Dermis microvascular lymphatic vessel endothelial cell (primary cell): ENCODE data around the gene PCDHB1. TPM values are rescaled to one million over a fixed set of nuclear protein-coding genes. Genes with fewer than 3 reads are reported as not detected.

Experiments
- DNase-seq, 2 donors: peaks; one replicate each; pipeline versions ENCODE4 v3.0.0 to v3.0.0-alpha.2; 2010; ENCODE audit warnings: low read depth in 2 of 2
- total RNA-seq: library from RNA; depleted of rRNA; stranded (reverse); fragments of >200 nt; gene quantifications from 2 replicates; pipeline ENCODE4 v1.2.1, GENCODE V29; 2014

PCDHB1 gene, protein sequence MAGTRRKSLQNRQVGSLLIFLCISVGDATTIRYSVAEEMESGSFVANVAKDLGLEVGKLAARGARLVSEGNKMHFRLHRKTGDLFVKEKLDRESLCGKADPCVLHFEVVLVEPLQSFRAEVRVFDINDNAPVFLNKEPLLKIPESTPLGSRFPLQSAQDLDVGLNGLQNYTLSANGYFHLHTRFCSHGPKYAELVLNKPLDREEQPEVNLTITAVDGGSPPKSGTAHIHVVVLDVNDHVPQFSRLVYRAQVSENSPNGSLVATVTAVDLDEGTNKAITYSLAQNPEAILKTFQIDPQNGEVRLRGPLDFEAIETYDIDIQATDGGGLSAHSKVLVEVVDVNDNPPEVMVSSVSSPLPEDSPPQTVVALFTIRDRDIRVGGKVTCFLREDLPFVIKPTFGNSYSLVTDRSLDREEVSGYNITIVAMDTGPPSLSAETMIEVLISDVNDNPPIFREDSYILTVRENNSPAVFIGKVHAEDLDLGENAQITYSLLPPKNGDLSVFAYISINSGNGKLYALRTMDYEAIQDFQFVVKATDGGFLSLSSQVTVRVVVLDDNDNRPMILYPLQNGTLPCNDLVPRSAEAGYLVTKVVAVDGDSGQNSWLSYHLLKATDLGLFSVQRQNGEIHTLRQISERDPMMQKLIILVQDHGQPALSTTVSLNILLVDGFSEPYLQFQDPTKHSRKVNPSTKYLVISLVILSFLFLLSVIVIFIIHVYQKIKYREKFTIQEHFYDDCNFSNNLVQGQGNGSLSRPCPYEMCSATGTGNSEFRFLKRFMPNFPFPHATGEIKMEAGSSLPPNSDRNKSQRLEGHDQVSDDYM
- not detected in 2 replicates for total RNA-seq

DNA sequence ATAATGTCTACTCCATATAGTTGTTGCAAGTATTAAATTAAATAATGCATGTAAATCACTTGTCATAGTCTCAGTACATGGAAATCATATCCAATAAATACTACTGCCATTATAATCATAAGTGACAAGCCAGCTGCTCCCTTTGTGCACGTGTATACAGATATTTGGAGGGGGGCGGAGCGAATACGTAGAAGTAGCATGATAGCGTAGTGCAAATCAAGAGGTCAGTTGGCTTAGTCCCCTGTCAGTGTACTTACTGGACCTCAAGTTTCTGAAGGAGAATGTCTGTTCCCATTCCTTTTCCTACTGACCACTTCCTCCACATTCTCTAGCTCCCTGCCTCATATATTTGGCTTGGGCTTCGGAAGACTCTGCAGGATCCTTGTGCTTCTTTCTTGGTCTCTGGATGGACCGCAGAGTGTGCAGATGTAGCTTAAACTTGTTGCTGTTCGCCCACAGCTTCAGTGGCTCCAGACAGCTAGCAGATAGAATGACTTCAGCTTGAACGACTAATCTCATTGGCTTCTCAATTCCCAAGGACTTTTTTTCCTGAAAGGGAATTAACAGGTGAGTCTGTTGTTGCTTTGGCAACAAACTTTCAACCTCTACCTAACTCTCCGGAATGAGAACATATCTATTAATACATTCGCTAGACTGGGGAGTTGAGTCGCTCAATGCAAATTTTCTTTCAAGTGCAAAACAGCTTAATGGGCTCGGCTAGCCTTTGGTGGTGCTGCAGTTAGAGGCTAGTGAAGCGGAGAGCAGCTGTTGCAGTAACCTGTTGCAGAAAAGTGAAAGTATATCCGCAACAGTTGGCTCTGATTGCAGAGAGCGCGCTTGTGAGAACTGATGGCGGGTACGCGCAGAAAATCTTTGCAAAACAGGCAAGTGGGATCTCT lies at the start of gene PCDHB1:
Gene PCDHB1 (plus strand): TSS at position 753 of the 899 bp plus-strand sequence. CDS start 97 bp downstream, at position 850.
- no peak for DNase-seq

GRCh38 chr5:141001446-141001843 lies 49.7 kb upstream of the PCDHB1 start:
- DNase-seq = no peak

DNA sequence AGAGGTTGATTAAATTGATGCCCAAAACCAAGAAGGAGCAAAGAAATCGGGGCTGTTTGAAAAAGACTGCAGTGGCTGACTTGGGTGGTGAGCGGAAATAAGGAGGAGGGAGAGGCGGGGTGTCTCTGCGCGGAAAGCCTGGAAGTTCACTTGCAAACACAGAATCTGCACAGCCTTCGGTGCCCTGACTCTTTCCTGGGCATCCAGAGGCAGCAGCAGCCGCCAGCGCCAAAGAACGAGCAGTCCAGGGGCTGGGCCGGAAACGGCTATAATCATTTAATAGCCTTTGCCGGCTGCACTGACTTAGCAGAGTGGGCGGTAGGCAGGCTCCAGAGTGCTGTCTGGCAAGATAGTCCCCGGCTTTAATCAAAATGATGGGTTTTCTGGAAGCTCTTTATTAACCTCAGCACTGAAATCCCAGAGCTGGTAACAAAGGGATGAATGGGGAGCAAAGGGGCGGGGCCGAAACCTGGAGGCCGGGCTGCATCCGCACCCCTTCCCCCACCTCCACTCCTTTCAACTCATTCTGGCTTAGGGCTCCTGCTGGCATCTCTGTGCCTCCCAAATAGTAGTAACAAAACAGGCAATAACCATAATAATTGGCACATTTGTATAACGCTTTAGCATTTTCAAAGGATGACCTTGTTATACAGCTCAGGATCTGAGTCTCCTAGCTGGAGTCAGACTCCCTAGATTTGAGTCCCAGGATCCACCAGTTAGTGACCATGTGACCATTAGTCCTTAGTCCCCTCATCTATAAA lies 49.1 kb upstream of the PCDHB1 start:
- no peak for DNase-seq

DNA sequence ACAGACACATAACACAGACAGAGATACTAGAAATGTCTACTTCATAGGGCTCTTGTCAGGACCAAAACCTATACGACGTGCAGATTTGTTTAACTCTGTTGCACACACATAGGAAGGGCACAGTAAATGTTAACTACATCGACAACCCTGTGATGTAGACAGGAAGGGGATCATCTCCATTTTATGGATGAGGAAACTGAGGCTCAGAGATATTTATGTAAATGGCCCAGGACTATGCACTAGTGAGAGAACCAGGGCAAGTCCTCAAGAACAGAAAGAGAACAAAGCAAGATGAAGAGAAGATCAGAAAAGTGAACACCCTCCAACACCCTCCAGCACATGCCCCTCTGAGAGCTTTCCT lies 48.6 kb upstream of the PCDHB1 start:
- no peak for DNase-seq

DNA sequence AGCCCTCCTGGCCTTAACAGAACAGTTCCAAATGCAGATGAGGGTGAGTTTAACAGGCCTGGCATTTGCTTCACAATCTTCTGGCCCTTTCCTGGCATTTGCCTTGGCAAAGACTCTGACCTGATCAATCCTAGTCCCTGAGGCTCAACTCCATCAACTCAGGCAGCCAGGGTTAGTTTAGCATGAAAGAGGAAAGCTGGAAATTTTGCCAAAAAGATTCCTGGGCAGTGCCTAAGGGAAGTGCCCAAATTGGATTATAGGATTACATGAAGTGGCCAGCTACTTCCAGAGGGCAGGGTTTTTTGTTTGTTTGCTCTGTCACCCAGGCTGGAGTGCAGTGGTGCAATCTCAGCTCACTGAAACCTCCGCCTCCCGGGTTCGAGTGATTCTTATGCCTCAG lies 48.1 kb upstream of the PCDHB1 start:
- no peak for DNase-seq

DNA sequence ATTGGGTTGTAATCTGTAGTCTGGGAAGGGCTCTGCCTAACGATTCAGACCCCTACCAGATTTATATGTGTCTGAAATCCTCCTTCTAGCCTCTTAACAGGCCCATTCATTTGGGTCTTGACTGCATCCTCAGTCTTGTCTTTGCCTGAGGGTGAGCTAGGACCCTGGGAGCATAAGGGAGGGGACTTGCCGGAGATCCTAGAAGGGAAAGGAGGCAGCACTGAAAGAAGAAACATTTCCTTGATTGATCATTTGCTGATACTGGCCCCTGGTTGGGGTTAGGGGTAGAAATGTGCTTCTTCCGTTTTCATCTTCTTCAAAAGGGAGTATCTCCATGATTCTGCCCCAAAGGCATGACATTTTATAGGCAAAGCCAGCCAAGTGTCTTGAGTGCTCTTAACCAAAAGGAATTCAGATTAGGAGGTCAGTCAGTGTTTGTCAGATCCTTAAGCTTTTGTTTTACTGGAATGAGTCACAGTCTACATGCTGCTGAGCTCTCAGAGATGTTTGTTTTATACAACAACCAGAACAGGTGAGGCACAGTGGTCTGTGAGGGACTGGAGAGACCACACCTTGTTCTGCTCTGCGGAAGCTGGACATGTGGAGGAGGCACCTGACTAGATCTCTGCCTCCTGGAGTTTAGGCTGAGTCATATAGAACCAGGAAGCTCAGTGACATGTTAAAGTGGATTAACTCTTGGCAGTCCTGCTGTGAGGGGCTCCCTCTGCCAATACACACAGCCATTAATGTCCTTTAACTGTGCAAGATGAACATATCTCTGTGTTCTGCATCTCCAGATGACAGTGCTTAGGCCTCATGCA lies 47.2 kb upstream of the PCDHB1 start:
- DNase-seq = no peak

GRCh38 chr5:141007791-141008190 lies 43.4 kb upstream of the PCDHB1 start:
- DNase-seq = no peak

DNA sequence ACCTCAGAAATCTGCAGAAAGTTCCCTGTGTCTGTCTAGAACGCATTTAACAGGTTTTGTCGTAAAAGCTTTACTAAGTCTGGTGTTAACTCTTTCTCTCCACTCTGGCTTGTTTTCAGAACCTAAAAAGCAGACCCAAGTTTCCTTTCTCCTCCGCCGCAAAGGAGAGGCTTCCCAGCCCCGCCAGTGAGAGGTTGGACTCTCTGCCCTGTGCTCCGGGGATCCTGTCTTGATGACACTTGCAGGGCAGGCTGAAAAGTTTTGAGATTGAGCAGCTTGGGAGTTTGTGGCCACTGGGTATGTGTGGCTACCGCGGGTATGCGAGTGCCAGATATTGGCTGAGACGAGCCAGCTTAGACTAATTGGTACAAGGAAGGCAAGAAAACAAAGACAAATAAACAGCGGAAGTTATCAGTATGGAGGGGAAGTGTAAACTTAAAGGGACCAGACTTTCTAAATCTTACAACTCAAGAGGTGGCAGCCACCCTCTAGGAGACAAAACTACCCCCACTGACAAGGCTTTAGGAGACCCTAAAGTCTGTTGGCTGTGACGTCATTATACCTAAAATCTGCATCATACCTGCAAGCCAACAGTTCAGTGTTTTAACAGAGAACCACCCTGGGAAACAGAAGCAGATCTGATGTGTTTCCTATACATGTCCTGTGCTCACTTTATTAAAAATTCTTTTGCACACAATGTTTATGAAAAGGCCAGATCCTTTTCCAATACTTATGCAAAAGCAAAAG lies 41.0 kb upstream of the PCDHB1 start:
- DNase-seq = no peak

GRCh38 chr5:141017943-141018342 lies 33.2 kb upstream of the PCDHB1 start:
- no peak for DNase-seq

DNA sequence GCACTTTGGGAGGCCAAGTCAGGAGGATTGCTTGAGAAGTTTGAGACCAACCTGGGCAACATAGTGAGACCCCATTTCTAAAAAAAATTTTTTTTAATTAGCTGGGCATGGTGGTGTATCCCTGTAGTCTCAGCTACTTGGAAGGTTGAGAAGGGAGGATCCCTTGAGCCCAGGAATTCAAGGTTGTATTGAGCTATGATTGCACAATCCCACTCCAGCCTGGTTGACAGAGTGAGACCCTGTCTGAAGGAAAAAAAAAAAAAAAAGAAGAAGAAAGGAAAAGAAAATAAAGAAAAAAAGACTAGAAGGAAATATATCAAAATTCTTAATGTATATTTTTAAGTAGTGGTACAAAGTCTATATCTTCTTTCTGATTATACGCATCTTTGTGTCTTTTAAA lies 28.8 kb upstream of the PCDHB1 start:
- no peak for DNase-seq

DNA sequence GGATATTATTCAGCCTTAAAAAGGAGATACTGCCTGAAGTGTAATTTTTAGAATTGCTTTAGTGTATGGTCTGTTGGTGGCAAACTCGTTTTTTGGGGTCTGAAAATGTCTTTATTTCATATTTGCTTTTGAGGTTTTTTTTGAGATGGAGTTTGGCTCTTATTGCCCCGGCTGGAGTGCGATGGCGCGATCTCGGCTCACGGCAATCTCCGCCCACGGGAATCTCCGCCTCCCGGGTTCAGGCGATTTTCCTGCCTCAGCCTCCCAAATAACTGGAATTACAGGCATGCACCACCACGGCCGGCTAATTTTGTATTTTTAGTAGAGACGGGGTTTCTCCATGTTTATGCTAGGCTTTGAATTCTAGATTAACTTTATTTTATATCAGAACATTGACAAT lies 20.2 kb upstream of the PCDHB1 start:
- no peak for DNase-seq

GRCh38 chr5:141032626-141033025 lies 18.5 kb upstream of the PCDHB1 start:
- no peak for DNase-seq

GRCh38 chr5:141039061-141039460 lies 12.1 kb upstream of the PCDHB1 start:
- no peak for DNase-seq

DNA sequence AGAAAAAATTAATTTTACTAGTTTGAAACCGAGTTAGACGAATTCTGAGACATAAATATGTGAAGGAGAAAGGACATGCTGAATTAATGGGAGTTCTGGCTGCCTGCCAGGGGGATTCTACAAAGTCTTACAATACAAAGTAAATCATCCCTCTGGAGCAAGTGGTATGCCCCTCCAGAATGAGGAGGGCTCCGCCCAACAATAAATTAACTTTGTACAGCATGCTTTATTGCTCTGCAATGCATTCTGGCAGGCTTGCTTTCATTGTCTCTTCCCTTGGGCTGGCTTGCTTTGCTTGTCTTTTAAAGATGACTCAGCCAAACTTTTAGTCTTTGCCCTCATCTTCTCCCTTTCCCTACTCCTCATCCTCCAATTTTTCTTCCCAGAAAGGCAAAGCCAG lies 11.7 kb upstream of the PCDHB1 start:
- no peak for DNase-seq

- peak in 1 of 2 donors; percentile 6 for DNase-seq
These were observed 10.9 kb upstream of the PCDHB1 start for GRCh38 chr5:141040093-141040770.

GRCh38 chr5:141040771-141041426 lies 10.3 kb upstream of the PCDHB1 start:
- DNase-seq = peak; percentile 55 to 78

DNA sequence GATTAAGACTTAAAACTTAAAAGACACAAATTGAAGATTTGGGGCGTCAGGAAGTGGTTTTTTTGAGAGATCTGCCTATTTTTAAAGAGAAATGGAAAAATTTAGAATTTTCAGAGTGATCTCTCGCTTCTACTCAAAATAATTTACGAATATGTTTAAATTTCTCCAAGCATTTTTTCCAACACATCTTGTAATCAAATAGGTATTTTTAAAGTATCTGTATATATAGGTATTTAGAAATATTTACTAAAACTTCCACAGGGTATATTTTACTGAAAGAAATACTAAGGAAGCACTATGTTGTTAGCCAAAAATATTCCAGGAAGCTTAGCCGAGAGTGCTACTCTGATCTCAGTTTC lies 9.8 kb upstream of the PCDHB1 start:
- DNase-seq = no peak

GRCh38 chr5:141042555-141042954 lies 8.6 kb upstream of the PCDHB1 start:
- DNase-seq = no peak

DNA sequence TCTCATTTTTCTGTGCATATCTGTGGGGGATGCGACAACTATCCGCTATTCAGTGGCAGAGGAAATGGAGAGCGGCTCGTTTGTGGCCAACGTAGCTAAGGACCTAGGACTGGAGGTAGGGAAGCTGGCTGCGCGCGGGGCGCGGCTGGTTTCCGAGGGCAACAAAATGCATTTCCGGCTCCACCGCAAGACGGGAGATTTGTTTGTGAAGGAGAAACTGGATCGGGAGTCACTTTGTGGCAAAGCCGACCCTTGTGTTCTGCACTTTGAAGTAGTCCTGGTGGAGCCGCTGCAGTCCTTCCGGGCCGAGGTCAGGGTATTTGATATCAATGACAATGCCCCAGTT lies 320 bp downstream of the PCDHB1 start:
- DNase-seq = no peak
